B cell (primary cell): Measurements from ENCODE around the gene IKZF3. TPM values are rescaled to one million over a fixed set of nuclear protein-coding genes. Genes with fewer than 3 reads are reported as not detected.

Experiments used
- ATAC-seq: fragments of 200-7000 bp; cut with Tn5 transposase; one replicate; pipeline ENCODE4 v1.10.0; 2021; ENCODE audit warnings: low read depth, mild to moderate bottlenecking, moderate number of reproducible peaks, moderate library complexity
- CTCF ChIA-PET: fragments of 350-600 bp; sonication (Branson Sonifier 250); formaldehyde crosslinking; loops from one replicate; lab custom pipeline; 2021; ENCODE audit warnings: antibody characterized with exemption, inconsistent platforms; lab: Charles Lee
- POLR2A ChIA-PET: fragments of 350-600 bp; sonication (Branson Sonifier 250); formaldehyde crosslinking; loops from one replicate; lab custom pipeline; 2021; ENCODE audit warnings: antibody characterized with exemption; lab: Charles Lee
- DNase-seq: peaks from one replicate; pipeline ENCODE4 v3.0.0; 2013
- H2AFZ ChIP-seq: 2 replicates; pipeline ENCODE4 v1.6.1; 2012; ENCODE audit warnings: mild to moderate bottlenecking, low read depth, low read length; ENCODE audit not compliant: insufficient read depth, poor library complexity, severe bottlenecking
- H3K27ac ChIP-seq, 2 donors: 1 replicate in 1 of 2; 2 replicates in 1 of 2; pipeline ENCODE4 v1.5.1; 2012 to 2013; ENCODE audit warnings: low read length in 2 of 2, mild to moderate bottlenecking in 2 of 2, moderate library complexity in 1 of 2
- H3K27me3 ChIP-seq, 4 experiments: fragments of 200-600 bp in 1 of 4; sonication (generic) in 1 of 4; replicated peaks in 1 of 4; 1 replicate in 2 of 4; 2 replicates in 2 of 4; pipeline versions ENCODE4 v1.6.1 to v1.7.0; 2013 to 2016; ENCODE audit warnings: low read length in 3 of 4, mild to moderate bottlenecking in 2 of 4, mixed read lengths in 1 of 4, moderate library complexity in 1 of 4; ENCODE audit not compliant: insufficient read depth in 4 of 4, control insufficient read depth in 3 of 4; ENCODE audit errors: control extremely low read depth in 1 of 4
- H3K36me3 ChIP-seq, 2 experiments: replicated peaks in 1 of 2; 1 replicate in 1 of 2; 2 replicates in 1 of 2; pipeline versions ENCODE4 v1.6.1 to v1.7.1; 2013; ENCODE audit warnings: low read length in 1 of 2; ENCODE audit not compliant: insufficient read depth in 2 of 2, control insufficient read depth in 1 of 2; ENCODE audit errors: control extremely low read depth in 1 of 2, extremely low read depth in 1 of 2
- H3K4me1 ChIP-seq, 2 donors: fragments of 200-600 bp in 1 of 2; sonication (generic) in 1 of 2; 1 replicate in 1 of 2; 2 replicates in 1 of 2; pipeline versions ENCODE4 v1.5.1 to v1.6.1; 2013 to 2017; ENCODE audit warnings: low read length in 2 of 2; ENCODE audit not compliant: control insufficient read depth in 2 of 2, insufficient read depth in 2 of 2
- H3K4me2 ChIP-seq: replicated peaks from 2 replicates; pipeline ENCODE3; 2012; ENCODE audit warnings: mild to moderate bottlenecking, low read depth, low read length; ENCODE audit not compliant: poor library complexity, severe bottlenecking
- H3K4me3 ChIP-seq, 5 experiments: fragments of 200-600 bp in 1 of 5; sonication (generic) in 1 of 5; 1 replicate in 3 of 5; 2 replicates in 2 of 5; pipeline versions ENCODE4 v1.5.1 to v1.7.0; 2011 to 2016; ENCODE audit warnings: low read length in 4 of 5, mild to moderate bottlenecking in 4 of 5, low read depth in 2 of 5, control low read depth in 1 of 5, moderate library complexity in 1 of 5; ENCODE audit not compliant: insufficient read depth in 1 of 5; ENCODE audit errors: control extremely low read depth in 1 of 5, extremely low read depth in 1 of 5
- H3K79me2 ChIP-seq: fragments of 200-600 bp; sonication (generic); one replicate; pipeline ENCODE4 v1.6.0; 2016; ENCODE audit warnings: low read length; ENCODE audit not compliant: control insufficient read depth, insufficient read depth
- H3K9ac ChIP-seq: fragments of 200-600 bp; sonication (generic); 2 replicates; pipeline ENCODE4 v1.6.1; 2017; ENCODE audit warnings: mild to moderate bottlenecking, low read length, moderate library complexity
- H3K9me3 ChIP-seq, 3 donors: one replicate each; pipeline versions ENCODE4 v1.6.1 to v1.7.1; 2013; ENCODE audit warnings: low read length in 2 of 3; ENCODE audit not compliant: control insufficient read depth in 2 of 3, insufficient read depth in 1 of 3; ENCODE audit errors: control extremely low read depth in 1 of 3
- H4K20me1 ChIP-seq: 2 replicates; pipeline ENCODE4 v1.6.0; 2012; ENCODE audit warnings: mild to moderate bottlenecking, low read length; ENCODE audit not compliant: insufficient read depth, control insufficient read depth, poor library complexity, severe bottlenecking
- H3K27ac Mint-ChIP-seq: one replicate; pipeline ENCODE4 v1.8.0; 2021; ENCODE audit warnings: mixed read lengths
- H3K27me3 Mint-ChIP-seq: one replicate; pipeline ENCODE4 v1.8.0; 2021; ENCODE audit warnings: mixed read lengths
- H3K4me1 Mint-ChIP-seq: one replicate; pipeline ENCODE4 v1.8.0; 2021; ENCODE audit warnings: mixed read lengths
- H3K4me3 Mint-ChIP-seq: one replicate; pipeline ENCODE4 v1.8.0; 2021; ENCODE audit warnings: mixed read lengths
- H3K9me3 Mint-ChIP-seq: one replicate; pipeline ENCODE4 v1.8.0; 2022; ENCODE audit warnings: mixed read lengths; ENCODE audit not compliant: insufficient read depth
- CTCF ChIP-seq: fragments of 200-600 bp; IDR thresholded peaks from one replicate; pipeline ENCODE4 v1.8.0; 2022; ENCODE audit warnings: antibody characterized with exemption, mild to moderate bottlenecking
- EZH2 ChIP-seq: IDR thresholded peaks from 2 replicates; pipeline ENCODE4 v1.6.1; 2012; ENCODE audit warnings: borderline replicate concordance, low read depth, mild to moderate bottlenecking, moderate library complexity, low read length; ENCODE audit not compliant: insufficient read depth, poor library complexity, severe bottlenecking
- WGBS: methylation state at CpG from one replicate; pipeline ENCODE4 v1.1.5; 2013; ENCODE audit warnings: missing lambda C conversion rate; ENCODE audit not compliant: insufficient coverage; 5-methylcytosine and 5-hydroxymethylcytosine counted together
- intact Hi-C: fragments of 100-400 bp; cut with micrococcal nuclease; formaldehyde crosslinking; loops from one replicate; pipeline ENCODE4 v1.10.0; 2022
- polyA plus RNA-seq: library from polyadenylated mRNA; depleted of rRNA; stranded (reverse); fragments of >200 nt; gene quantifications from 2 replicates; pipeline ENCODE4 v1.2.3, GENCODE V29; 2012
- total RNA-seq, 2 donors: library from RNA; stranded (reverse); fragments of 120-200 nt in 1 of 2; gene quantifications; 1 replicate in 1 of 2; 2 replicates in 1 of 2; pipeline versions ENCODE4 v1.2.3 to v1.2.4, GENCODE V29; 2013 to 2022

Gene IKZF3
- total and polyA plus RNA-seq, 2 donors (not counting 1 experiment from before 2014, with no cell fraction given): 63.0 to 178 TPM

DNA sequence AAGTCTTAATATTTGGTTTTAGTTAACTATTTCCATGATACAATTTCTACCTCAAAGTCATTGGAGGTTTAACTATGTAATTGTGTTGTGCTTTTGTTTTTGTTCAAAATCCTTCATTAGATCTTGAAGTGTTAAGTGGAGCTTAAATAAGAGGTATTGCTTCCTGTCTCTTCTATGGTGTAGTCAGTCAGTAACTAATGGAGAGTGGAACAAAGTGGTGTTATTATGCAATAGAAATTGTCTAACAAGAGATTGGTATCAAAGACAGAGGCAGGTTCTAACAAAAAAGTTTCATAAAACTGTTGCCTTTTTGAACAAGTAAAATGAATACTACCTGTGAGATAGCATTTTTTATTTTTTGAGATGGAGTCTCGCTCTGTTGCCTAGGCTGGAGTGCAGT lies 81.1 kb downstream of the IKZF3 start:
- Histone ChIP-seq H4K20me1 (peaks cover 17% of the 10 kb centered on the region), H3K27ac (peak overlapping the region in 1 of 2 donors; percentile 67), H2AFZ (no peak overlapping the region), H3K4me2 (peak overlapping the region; percentile 9), H3K79me2 (peaks cover 96% of the 10 kb centered on the region), H3K36me3 (peaks cover 12 to 75% of the 10 kb centered on the region in 2 experiments), H3K9me3 (no peaks in the 10 kb centered on the region), H3K4me1 (peaks cover 74 to 84% of the 10 kb centered on the region in 2 donors), H3K9ac (no peak overlapping the region), H3K27me3 (no peaks in the 10 kb centered on the region), H3K4me3 (no peak overlapping the region)
- Mint-ChIP-seq H3K27me3 (no peaks in the 10 kb centered on the region), H3K4me1 (peaks cover 74% of the 10 kb centered on the region), H3K27ac (peak overlapping the region; percentile 42), H3K4me3 (peak overlapping the region; percentile 3), H3K9me3 (no peaks in the 10 kb centered on the region)
- DNase-seq (no peak), ATAC-seq (no peak)
- no CpG with 5 or more reads among the region's 1 CpG for WGBS
- TF ChIP-seq EZH2 (no peak), CTCF (no peak)
- ChIA-PET POLR2A (no interaction called here), CTCF (interaction anchor here (3.0 to 3.6 kb wide), 2 partner anchors 11 to 53 kb away, joined by 13 to 31 read pairs; partner anchors contain the start of gene MIEN1)
- intact Hi-C loops: loop anchor here (1.0 kb wide), 1 partner anchor 10 kb away; no protein-coding TSS in a partner anchor

GRCh38 chr17:39782481-39782880 lies 81.6 kb downstream of the IKZF3 start:
- POLR2A ChIA-PET: interaction anchor here (1.1 to 1.4 kb wide), 2 partner anchors 12 to 28 kb away, joined by 3 read pairs; no protein-coding TSS in a partner anchor
- H3K79me2 ChIP-seq: peaks cover 96% of the 10 kb centered on the region
- 74% methylated on average over 3 of the region's 4 CpGs for WGBS
- Mint-ChIP-seq H3K27ac (peak overlapping the region; percentile 84), H3K4me3 (peak overlapping the region; percentile 20), H3K9me3 (no peaks in the 10 kb centered on the region), H3K27me3 (no peaks in the 10 kb centered on the region), H3K4me1 (peaks cover 75% of the 10 kb centered on the region)
- peaks cover 7 to 73% of the 10 kb centered on the region in 2 experiments for H3K36me3 ChIP-seq
- peak overlapping the region in 1 of 2 donors; percentile 67 for H3K27ac ChIP-seq
- H3K4me2 ChIP-seq: peak overlapping the region; percentile 11
- intact Hi-C loops: loop anchor here (1.0 kb wide), 1 partner anchor 11 kb away; no protein-coding TSS in a partner anchor
- no peak for DNase-seq
- no peak overlapping the region for H3K4me3 ChIP-seq
- peaks cover 72 to 84% of the 10 kb centered on the region in 2 donors for H3K4me1 ChIP-seq
- H3K27me3 ChIP-seq: no peaks in the 10 kb centered on the region
- CTCF ChIA-PET: interaction anchor here (0.6 to 3.6 kb wide), 4 partner anchors 11 to 421 kb away, joined by 4 to 31 read pairs (median 9); partner anchors contain the start of gene MIEN1
- H3K9ac ChIP-seq: no peak overlapping the region
- ATAC-seq: no peak
- peaks cover 15% of the 10 kb centered on the region for H4K20me1 ChIP-seq
- TF ChIP-seq EZH2: no peak
- TF ChIP-seq CTCF: no peak
- no peaks in the 10 kb centered on the region for H3K9me3 ChIP-seq
- H2AFZ ChIP-seq: no peak overlapping the region
